GM23338 (cell line): ENCODE data around the gene SGMS2. TPM values are rescaled to one million over a fixed set of nuclear protein-coding genes. Genes with fewer than 3 reads are reported as not detected.

Experiments
- ATAC-seq: fragments of 200-7000 bp; cut with Tn5 transposase; 3 replicates; pipeline ENCODE4 v1.9.1; 2020
- DNase-seq: peaks from one replicate; pipeline ENCODE4 v3.0.0-alpha.2; 2015; ENCODE audit warnings: low spot score
- H2AFZ ChIP-seq: fragments of 200-600 bp; sonication (generic); 2 replicates; pipeline ENCODE4 v1.8.0; 2016; ENCODE audit warnings: antibody characterized with exemption, mild to moderate bottlenecking, moderate library complexity
- H3F3A ChIP-seq: fragments of 200-600 bp; sonication (generic); replicated peaks from 2 replicates; pipeline ENCODE4 v1.8.0; 2017; ENCODE audit warnings: antibody characterized with exemption, mixed run types, low read depth
- H3K27ac ChIP-seq: fragments of 200-600 bp; sonication (generic); 2 replicates; pipeline ENCODE4 v1.6.1; 2016; ENCODE audit warnings: low read depth
- H3K27me3 ChIP-seq: fragments of 200-600 bp; sonication (generic); 2 replicates; pipeline ENCODE4 v1.8.0; 2016; ENCODE audit warnings: mild to moderate bottlenecking, mixed run types, moderate library complexity; ENCODE audit not compliant: insufficient read depth
- H3K36me3 ChIP-seq: fragments of 200-600 bp; sonication (generic); 2 replicates; pipeline ENCODE4 v1.8.0; 2016; ENCODE audit warnings: mild to moderate bottlenecking; ENCODE audit not compliant: insufficient read depth
- H3K4me1 ChIP-seq: fragments of 200-600 bp; sonication (generic); 2 replicates; pipeline ENCODE4 v1.8.0; 2016; ENCODE audit warnings: mild to moderate bottlenecking, moderate library complexity; ENCODE audit not compliant: insufficient read depth
- H3K4me2 ChIP-seq: fragments of 200-600 bp; sonication (generic); 2 replicates; pipeline ENCODE4 v1.7.1; 2017; ENCODE audit warnings: mixed run types
- H3K4me3 ChIP-seq: fragments of 200-600 bp; sonication (generic); 2 replicates; pipeline ENCODE4 v1.6.1; 2016; ENCODE audit warnings: mixed run types
- H3K79me2 ChIP-seq: fragments of 200-600 bp; sonication (generic); replicated peaks from 2 replicates; pipeline ENCODE4 v1.8.0; 2017; ENCODE audit warnings: mild to moderate bottlenecking; ENCODE audit not compliant: insufficient read depth
- H3K9me2 ChIP-seq: fragments of 200-600 bp; sonication (generic); 2 replicates; pipeline ENCODE4 v1.8.0; 2017; ENCODE audit not compliant: insufficient read depth
- H4K20me1 ChIP-seq: fragments of 200-600 bp; sonication (generic); replicated peaks from 2 replicates; pipeline ENCODE4 v1.8.0; 2017; ENCODE audit warnings: mild to moderate bottlenecking; ENCODE audit not compliant: insufficient read depth
- H3K27ac Mint-ChIP-seq: 2 replicates; pipeline ENCODE4 v1.8.0; 2020; ENCODE audit warnings: inconsistent platforms, mild to moderate bottlenecking, moderate library complexity, mixed read lengths
- H3K27me3 Mint-ChIP-seq: 3 replicates; pipeline ENCODE4 v1.8.0; 2022; ENCODE audit warnings: low read depth, mild to moderate bottlenecking, moderate library complexity, mixed read lengths, inconsistent platforms; ENCODE audit not compliant: insufficient read depth, poor library complexity
- H3K36me3 Mint-ChIP-seq: 3 replicates; pipeline ENCODE4 v1.8.0; 2021; ENCODE audit warnings: low read depth, mild to moderate bottlenecking, inconsistent platforms, moderate library complexity, mixed read lengths
- H3K4me1 Mint-ChIP-seq: 3 replicates; pipeline ENCODE4 v1.8.0; 2020; ENCODE audit warnings: mild to moderate bottlenecking, inconsistent platforms, mixed read lengths
- H3K4me3 Mint-ChIP-seq: 3 replicates; pipeline ENCODE4 v1.8.0; 2021; ENCODE audit warnings: moderate library complexity, mild to moderate bottlenecking, inconsistent platforms, mixed read lengths
- H3K9me3 Mint-ChIP-seq: 3 replicates; pipeline ENCODE4 v1.8.0; 2020; ENCODE audit warnings: moderate library complexity, mild to moderate bottlenecking, inconsistent platforms, mixed read lengths
- CREB1 ChIP-seq: fragments of 250-450 bp; sonication (Bioruptor Pico); IDR thresholded peaks from 2 replicates; pipeline ENCODE4 v1.5.0; 2020; ENCODE audit warnings: low read depth, mild to moderate bottlenecking, moderate library complexity
- ETS1 ChIP-seq: IDR thresholded peaks from 2 replicates; pipeline ENCODE4 v1.6.1; 2016; ENCODE audit warnings: antibody characterized with exemption
- EZH2 ChIP-seq: fragments of 200-600 bp; sonication (generic); IDR thresholded peaks from one replicate; pipeline ENCODE4 v1.8.0; 2017; ENCODE audit warnings: antibody characterized with exemption, mild to moderate bottlenecking, low read depth; ENCODE audit not compliant: unreplicated experiment
- EZH2phosphoT487 ChIP-seq: fragments of 200-600 bp; sonication (generic); IDR thresholded peaks from one replicate; pipeline ENCODE4 v1.8.1; 2018; ENCODE audit warnings: antibody characterized with exemption; ENCODE audit not compliant: unreplicated experiment
- JUNB ChIP-seq: IDR thresholded peaks from one replicate; pipeline ENCODE4 v1.6.1; 2016; ENCODE audit warnings: antibody characterized with exemption; ENCODE audit not compliant: unreplicated experiment
- POLR2AphosphoS5 ChIP-seq: IDR thresholded peaks from 2 replicates; pipeline ENCODE4 v1.6.1; 2016; ENCODE audit warnings: antibody characterized with exemption, low read depth
- REST ChIP-seq: IDR thresholded peaks from one replicate; pipeline ENCODE4 v1.6.1; 2018; ENCODE audit warnings: antibody characterized with exemption; ENCODE audit not compliant: unreplicated experiment
- STAT1 ChIP-seq: IDR thresholded peaks from one replicate; pipeline ENCODE4 v1.6.1; 2016; ENCODE audit warnings: antibody characterized with exemption; ENCODE audit not compliant: unreplicated experiment
- ZNF114 ChIP-seq: fragments of 250-450 bp; sonication (Bioruptor Pico); IDR thresholded peaks from 2 replicates; pipeline ENCODE4 v1.5.0; 2020; ENCODE audit warnings: mild to moderate bottlenecking, moderate library complexity
- ZNF331 ChIP-seq: fragments of 250-450 bp; sonication (Bioruptor Pico); IDR thresholded peaks from 2 replicates; pipeline ENCODE4 v1.5.0; 2020; ENCODE audit warnings: low read depth, mild to moderate bottlenecking, moderate library complexity
- ZNF462 ChIP-seq: fragments of 250-450 bp; sonication (Bioruptor Pico); IDR thresholded peaks from 2 replicates; pipeline ENCODE4 v1.5.0; 2020; ENCODE audit warnings: mild to moderate bottlenecking, moderate library complexity
- polyA plus RNA-seq: library from polyadenylated mRNA; unstranded; fragments of >200 nt; fragmentation: Nextera tagmentation; extraction: Ambion mirVana; gene quantifications from 2 replicates; pipeline ENCODE4 v1.2.1, GENCODE V29; 2016
- total RNA-seq: library from RNA; depleted of rRNA; stranded (reverse); fragments of >200 nt; shearing (Covaris generic); gene quantifications from 2 replicates; pipeline ENCODE4 v1.2.3, GENCODE V29; 2014

The SGMS2 gene
- total and polyA plus RNA-seq, 2 experiments from 2014 or later = 0.35 to 1.1 TPM

GRCh38 chr4:107834241-107834794, 9.6 kb downstream of the SGMS2 start:
- Histone ChIP-seq H2AFZ (no peak overlapping the region), H3K79me2 (no peaks in the 10 kb centered on the region)
- peaks cover 2% of the 10 kb centered on the region; the same call in 1 of the 3 replicates for H3K4me1 Mint-ChIP-seq

More at GRCh38 chr4:107834241-107834794, 9.6 kb downstream of the SGMS2 start:
- Mint-ChIP-seq H3K27ac (no peak overlapping the region), H3K27me3 (no peaks in the 10 kb centered on the region), H3K9me3 (peaks cover 3% of the 10 kb centered on the region; the same call in 2 of the 3 replicates), H3K4me3 (no peak overlapping the region), H3K36me3 (peaks cover 3% of the 10 kb centered on the region; the same call in 2 of the 3 replicates)
- Histone ChIP-seq H3K36me3 (no peaks in the 10 kb centered on the region), H3K9me2 (0 out of 2 replicates have a peak, but pooled peaks cover 4% of the 10 kb centered on the region), H3K27me3 (peaks cover 10% of the 10 kb centered on the region; the same call in 1 of the 2 replicates), H3K4me2 (no peak overlapping the region), H3K4me1 (peaks cover 4% of the 10 kb centered on the region), H3F3A (no peaks in the 10 kb centered on the region), H3K4me3 (no peak overlapping the region), H3K27ac (no peak overlapping the region), H4K20me1 (no peaks in the 10 kb centered on the region)
- DNase-seq (no peak), ATAC-seq (no peak)
- TF ChIP-seq STAT1 = no peak
- TF ChIP-seq ETS1 = no peak
- no peak for TF ChIP-seq POLR2AphosphoS5
- no peak for TF ChIP-seq JUNB
- TF ChIP-seq REST = no peak
- no peak for TF ChIP-seq EZH2
- TF ChIP-seq ZNF462 (CRISPR knock-in tag) = no peak
- TF ChIP-seq CREB1 (CRISPR knock-in tag) = no peak
- TF ChIP-seq ZNF331 (CRISPR knock-in tag) = no peak
- TF ChIP-seq ZNF114 = no peak
- TF ChIP-seq EZH2phosphoT487 = no peak
